H1 (cell line): ENCODE results near the gene ADK. TPM values are rescaled to one million over a fixed set of nuclear protein-coding genes. Genes with fewer than 3 reads are reported as not detected.

Experiments
- CTCF ChIA-PET: fragments of 300-600 bp; sonication (Branson Sonifier 250); formaldehyde crosslinking; loops from one replicate; lab custom pipeline; 2021; ENCODE audit not compliant: partially characterized antibody; lab: Charles Lee
- POLR2A ChIA-PET: fragments of 300-600 bp; sonication (Branson Sonifier 250); formaldehyde crosslinking; loops from one replicate; lab custom pipeline; 2021; ENCODE audit warnings: inconsistent platforms; ENCODE audit not compliant: partially characterized antibody; lab: Charles Lee
- DNase-seq, 2 experiments: peaks; one replicate each; pipeline versions ENCODE4 v3.0.0 to v3.0.0-alpha.2; 2010 to 2022; ENCODE audit warnings: low spot score in 2 of 2, low read depth in 1 of 2, mixed read lengths in 1 of 2
- FAIRE-seq: peaks from 2 replicates; lab custom pipeline; 2011; peaks lifted over from hg19 to GRCh38; lab: Jason Lieb, UNC
- H2AFZ ChIP-seq: 2 replicates; pipeline ENCODE4 v1.8.1; 2012; ENCODE audit warnings: low read length, inconsistent platforms
- H2AK5ac ChIP-seq: 2 replicates; pipeline ENCODE4 v1.6.1; 2013; ENCODE audit warnings: low read depth, low read length
- H2BK120ac ChIP-seq: replicated peaks from 2 replicates; pipeline ENCODE3; 2013; ENCODE audit warnings: low read depth, low read length, inconsistent platforms
- H2BK12ac ChIP-seq: 2 replicates; pipeline ENCODE4 v1.6.1; 2013; ENCODE audit warnings: low read depth, low read length
- H2BK15ac ChIP-seq: 2 replicates; pipeline ENCODE4 v1.6.1; 2013; ENCODE audit warnings: low read length
- H2BK20ac ChIP-seq: 2 replicates; pipeline ENCODE4 v1.6.1; 2013; ENCODE audit warnings: low read length
- H2BK5ac ChIP-seq: 2 replicates; pipeline ENCODE4 v1.6.1; 2013; ENCODE audit warnings: low read depth, low read length
- H3K14ac ChIP-seq: 2 replicates; pipeline ENCODE4 v1.6.1; 2013; ENCODE audit warnings: inconsistent platforms; ENCODE audit not compliant: insufficient read length
- H3K18ac ChIP-seq: 2 replicates; pipeline ENCODE4 v1.6.1; 2013; ENCODE audit warnings: low read length; ENCODE audit errors: extremely low read depth
- H3K23ac ChIP-seq: 2 replicates; pipeline ENCODE4 v1.6.1; 2013; ENCODE audit warnings: inconsistent platforms; ENCODE audit not compliant: insufficient read length
- H3K23me2 ChIP-seq: 2 replicates; pipeline ENCODE4 v1.6.1; 2013; ENCODE audit warnings: low read depth, low read length
- H3K27ac ChIP-seq: 2 replicates; pipeline ENCODE4 v1.6.1; 2011; ENCODE audit warnings: low read depth, low read length, inconsistent platforms
- H3K27me3 ChIP-seq, 4 experiments: replicated peaks in 1 of 4; 1 replicate in 1 of 4; 2 replicates in 3 of 4; pipeline versions ENCODE4 v1.6.1 to v1.8.1; 2011 to 2013; ENCODE audit warnings: low read length in 3 of 4, mild to moderate bottlenecking in 3 of 4, inconsistent platforms in 2 of 4, mixed read lengths in 2 of 4, moderate library complexity in 1 of 4; ENCODE audit not compliant: control insufficient read depth in 3 of 4, insufficient read depth in 3 of 4; ENCODE audit errors: extremely low read depth in 1 of 4
- H3K36me3 ChIP-seq, 4 experiments: 2 replicates each; pipeline versions ENCODE4 v1.6.1 to v1.8.1; 2011 to 2013; ENCODE audit warnings: mild to moderate bottlenecking in 4 of 4, low read length in 3 of 4, moderate library complexity in 2 of 4, control low read depth in 1 of 4, inconsistent platforms in 1 of 4; ENCODE audit not compliant: insufficient read depth in 4 of 4, control insufficient read depth in 2 of 4
- H3K4ac ChIP-seq: replicated peaks from 2 replicates; pipeline ENCODE3; 2013; ENCODE audit warnings: low read length, low read depth, mixed read lengths, inconsistent platforms; ENCODE audit not compliant: insufficient read length
- H3K4me1 ChIP-seq, 4 experiments: replicated peaks in 1 of 4; 1 replicate in 1 of 4; 2 replicates in 3 of 4; pipeline versions ENCODE4 v1.6.1 to v1.8.1; 2011 to 2013; ENCODE audit warnings: low read length in 3 of 4, inconsistent platforms in 2 of 4, mixed read lengths in 1 of 4; ENCODE audit not compliant: insufficient read depth in 4 of 4, control insufficient read depth in 3 of 4
- H3K4me2 ChIP-seq, 2 experiments: 2 replicates each; pipeline versions ENCODE4 v1.6.1 to v1.8.1; 2011 to 2013; ENCODE audit warnings: low read depth in 2 of 2, low read length in 2 of 2, control low read depth in 1 of 2, inconsistent platforms in 1 of 2, mild to moderate bottlenecking in 1 of 2; ENCODE audit not compliant: insufficient read depth in 1 of 2
- H3K4me3 ChIP-seq, 4 experiments: fragments of 200-600, 300-600 bp in 1 of 4; sonication (generic), shearing (Covaris generic), sonication (Bioruptor Twin) in 1 of 4; 2 replicates each; pipeline versions ENCODE4 v1.5.1 to v1.8.1; 2011 to 2016; ENCODE audit warnings: low read length in 4 of 4, low read depth in 3 of 4, control low read depth in 2 of 4, inconsistent platforms in 2 of 4, mild to moderate bottlenecking in 2 of 4, mixed read lengths in 1 of 4, moderate library complexity in 1 of 4; ENCODE audit not compliant: insufficient read depth in 2 of 4; ENCODE audit errors: extremely low read depth in 1 of 4
- H3K56ac ChIP-seq: replicated peaks from 2 replicates; pipeline ENCODE3; 2013; ENCODE audit warnings: low read depth, mild to moderate bottlenecking, mixed read lengths, low read length, inconsistent platforms; ENCODE audit not compliant: insufficient read length
- H3K79me1 ChIP-seq: 2 replicates; pipeline ENCODE4 v1.6.1; 2013; ENCODE audit warnings: low read depth, low read length, control low read depth
- H3K79me2 ChIP-seq, 2 experiments: 2 replicates each; pipeline versions ENCODE4 v1.6.1 to v1.8.1; 2012 to 2013; ENCODE audit warnings: low read length in 2 of 2, mild to moderate bottlenecking in 2 of 2, inconsistent platforms in 1 of 2; ENCODE audit not compliant: insufficient read depth in 2 of 2, control insufficient read depth in 1 of 2
- H3K9ac ChIP-seq, 4 experiments: replicated peaks in 1 of 4; 1 replicate in 1 of 4; 2 replicates in 3 of 4; pipeline versions ENCODE4 v1.6.1 to v1.8.1; 2011 to 2013; ENCODE audit warnings: low read depth in 3 of 4, low read length in 3 of 4, control low read depth in 2 of 4, mild to moderate bottlenecking in 2 of 4, moderate library complexity in 2 of 4, inconsistent platforms in 1 of 4; ENCODE audit errors: extremely low read depth in 1 of 4
- H3K9me3 ChIP-seq, 2 experiments: 2 replicates each; pipeline versions ENCODE4 v1.6.1 to v1.8.1; 2012 to 2013; ENCODE audit warnings: mild to moderate bottlenecking in 2 of 2, moderate library complexity in 2 of 2, control low read depth in 1 of 2, inconsistent platforms in 1 of 2, low read depth in 1 of 2, low read length in 1 of 2, mixed read lengths in 1 of 2; ENCODE audit not compliant: insufficient read depth in 2 of 2
- H4K20me1 ChIP-seq, 2 experiments: replicated peaks in 1 of 2; 2 replicates each; pipeline versions ENCODE3 to v1.8.1; 2011 to 2013; ENCODE audit warnings: inconsistent platforms in 2 of 2, low read length in 2 of 2, mild to moderate bottlenecking in 1 of 2; ENCODE audit not compliant: insufficient read depth in 2 of 2, control insufficient read depth in 1 of 2
- H4K5ac ChIP-seq: 2 replicates; pipeline ENCODE4 v1.6.1; 2013; ENCODE audit warnings: low read length, low read depth, mixed read lengths, inconsistent platforms; ENCODE audit not compliant: insufficient read length
- H4K8ac ChIP-seq: 2 replicates; pipeline ENCODE4 v1.8.0; 2013; ENCODE audit warnings: mild to moderate bottlenecking, moderate library complexity, low read length, inconsistent platforms; ENCODE audit not compliant: insufficient read depth; ENCODE audit errors: extremely low read depth
- H4K91ac ChIP-seq: replicated peaks from 2 replicates; pipeline ENCODE3; 2013; ENCODE audit warnings: low read length, mixed read lengths, inconsistent platforms; ENCODE audit not compliant: insufficient read length
- BRCA1 ChIP-seq: IDR thresholded peaks from 2 replicates; pipeline ENCODE4 v1.6.1; 2012; ENCODE audit warnings: low read depth, low read length, improper control_type of control experiment
- CHD1 ChIP-seq: IDR thresholded peaks from 2 replicates; pipeline ENCODE4 v1.6.1; 2012; ENCODE audit warnings: low read depth, low read length, improper control_type of control experiment
- CREB1 ChIP-seq: IDR thresholded peaks from 2 replicates; pipeline ENCODE4 v1.6.1; 2012; ENCODE audit warnings: inconsistent platforms
- JUN ChIP-seq: IDR thresholded peaks from 2 replicates; pipeline ENCODE4 v1.6.1; 2011; ENCODE audit warnings: low read depth, mild to moderate bottlenecking, improper control_type of control experiment, low read length
- KDM4A ChIP-seq: IDR thresholded peaks from one replicate; pipeline ENCODE4 v1.7.1; 2012; ENCODE audit warnings: low read depth, mild to moderate bottlenecking, moderate library complexity, low read length, inconsistent platforms; ENCODE audit not compliant: severe bottlenecking
- KDM5A ChIP-seq: fragments of 200-600 bp; IDR thresholded peaks from 2 replicates; pipeline ENCODE4 v1.7.1; 2012; ENCODE audit warnings: mild to moderate bottlenecking, low read length, inconsistent platforms, mixed read lengths
- MAFK ChIP-seq: IDR thresholded peaks from 2 replicates; pipeline ENCODE4 v1.6.1; 2012; ENCODE audit warnings: low read depth, mild to moderate bottlenecking, improper control_type of control experiment, low read length
- POLR2A ChIP-seq, 2 experiments: IDR thresholded peaks; 1 replicate in 1 of 2; 2 replicates in 1 of 2; pipeline ENCODE4 v1.6.1; 2011; ENCODE audit warnings: low read depth in 2 of 2, low read length in 2 of 2, mild to moderate bottlenecking in 2 of 2; ENCODE audit errors: control extremely low read depth in 1 of 2
- RAD21 ChIP-seq, 2 experiments: IDR thresholded peaks in 1 of 2; conservative IDR thresholded peaks in 1 of 2; 2 replicates each; pipeline ENCODE4 v1.6.1; 2011; ENCODE audit warnings: low read depth in 2 of 2, low read length in 2 of 2, improper control_type of control experiment in 1 of 2, inconsistent platforms in 1 of 2, mild to moderate bottlenecking in 1 of 2, moderate library complexity in 1 of 2
- RBBP5 ChIP-seq: IDR thresholded peaks from 2 replicates; pipeline ENCODE4 v1.7.1; 2012; ENCODE audit warnings: low read depth, mild to moderate bottlenecking, inconsistent platforms, low read length, moderate library complexity, borderline replicate concordance
- SIX5 ChIP-seq: IDR thresholded peaks from 2 replicates; pipeline ENCODE4 v1.6.1; 2011; ENCODE audit warnings: mild to moderate bottlenecking, low read depth, low read length
- SP2 ChIP-seq: IDR thresholded peaks from 2 replicates; pipeline ENCODE4 v1.6.1; 2012; ENCODE audit warnings: mild to moderate bottlenecking, low read length, inconsistent platforms
- SP4 ChIP-seq: IDR thresholded peaks from 2 replicates; pipeline ENCODE4 v1.6.1; 2012; ENCODE audit warnings: low read length, inconsistent platforms
- TCF12 ChIP-seq: IDR thresholded peaks from 2 replicates; pipeline ENCODE4 v1.6.1; 2011; ENCODE audit warnings: low read depth, mild to moderate bottlenecking, low read length
- TEAD4 ChIP-seq: IDR thresholded peaks from 2 replicates; pipeline ENCODE4 v1.6.1; 2012; ENCODE audit warnings: low read depth, low read length, inconsistent platforms, mixed read lengths
- WGBS, 2 experiments: shearing (Covaris generic) in 1 of 2; methylation state at CpG; one replicate each; pipeline versions ENCODE4 v1.1.6 to v1.1.7; 2013 to 2015; ENCODE audit warnings: low lambda C conversion rate in 2 of 2, mixed read lengths in 2 of 2, inconsistent platforms in 1 of 2, low coverage in 1 of 2, missing lambda C conversion rate in 1 of 2; ENCODE audit not compliant: insufficient replicate concordance in 2 of 2, insufficient coverage in 1 of 2, insufficient read length in 1 of 2; ENCODE audit errors: extremely low coverage in 1 of 2, missing lambda C conversion rate in 1 of 2; 5-methylcytosine and 5-hydroxymethylcytosine counted together
- polyA plus RNA-seq, 7 experiments: library from polyadenylated mRNA; depleted of rRNA in 3 of 7; stranded (reverse) in 5 of 7; unstranded in 2 of 7; fragments of >200 nt in 5 of 7; fragments of 200-250 nt in 2 of 7; gene quantifications; 1 replicate in 5 of 7; 2 replicates in 1 of 7; 4 replicates in 1 of 7; pipeline versions ENCODE4 v1.2.1 to v1.2.3, GENCODE V29; 2011 to 2013; ENCODE audit warnings: missing spikeins in 2 of 7, mixed read lengths in 2 of 7
- total RNA-seq: library from RNA; stranded (reverse); fragmentation: NEBNext Ultra II Directional; extraction: Animal tissue kit (Norgen Biotek cat#: 25700); gene quantifications from 2 replicates; pipeline ENCODE4 v1.2.1, GENCODE V29; 2021

Gene ADK
- total and polyA plus RNA-seq, 2 of the 8 experiments (the other 6 are each of a cell fraction or from before 2014, with no cell fraction given) = 12.3 to 42.4 TPM

- Histone ChIP-seq H3K27me3 (no peaks in the 10 kb centered on the region), H3K4me3 (no peak overlapping the region), H2AFZ (no peak overlapping the region), H2BK20ac (no peak overlapping the region), H3K14ac (no peak overlapping the region), H2BK120ac (no peak overlapping the region), H3K56ac (no peak overlapping the region), H3K79me2 (no peaks in the 10 kb centered on the region), H3K27ac (no peak overlapping the region), H4K5ac (no peak overlapping the region), H3K18ac (no peak overlapping the region), H3K4ac (no peak overlapping the region), H3K4me2 (no peak overlapping the region), H2AK5ac (no peak overlapping the region), H2BK15ac (no peak overlapping the region), H2BK12ac (no peak overlapping the region), H3K79me1 (no peaks in the 10 kb centered on the region), H3K9ac (no peak overlapping the region), H4K91ac (no peak overlapping the region), H4K20me1 (no peaks in the 10 kb centered on the region), H3K23ac (no peak overlapping the region), H3K9me3 (peaks cover 2 to 3% of the 10 kb centered on the region in 2 experiments; a peak in 2 of 4 replicates), H3K36me3 (no peaks in the 10 kb centered on the region), H3K23me2 (no peaks in the 10 kb centered on the region), H3K4me1 (no peaks in the 10 kb centered on the region)
- POLR2A ChIA-PET = no interaction called here
- no peak for DNase-seq
- FAIRE-seq = no peak
- CTCF ChIA-PET = no interaction called here
- 89% methylated on average over 1 of the region's 1 CpG; no CpG with 5 or more reads in 1 of the 2 experiments for WGBS, 2 experiments
- TF ChIP-seq POLR2A (IDR thresholded peaks at IDR 0.05; ENCODE audit: control extremely low read depth in 1 of 2, low read depth in 2 of 2, low read length in 2 of 2) (no peak), RBBP5 (no peak), SP2 (no peak), SIX5 (no peak), KDM4A (no peak), CREB1 (no peak), CHD1 (no peak), KDM5A (no peak), JUN (no peak), TCF12 (no peak), TEAD4 (no peak), BRCA1 (no peak), RAD21 (IDR thresholded peaks at IDR 0.05 in 1 of 2, conservative IDR thresholded peaks at IDR 0.05 in 1 of 2; ENCODE audit: low read depth in 2 of 2, low read length in 2 of 2) (no peak), SP4 (no peak), MAFK (no peak)
- TF ChIP-seq, all 59 proteins: peak for 0
- H4K8ac ChIP-seq = no peak overlapping the region
- H2BK5ac ChIP-seq = no peak overlapping the region
Observed at GRCh38 chr10:74582566-74582965, 431.5 kb downstream of the ADK start.
